ENCODE data around the gene ERGIC1.

The ERGIC1 gene

GRCh38 chr5:172866802-172867748 lies 33.0 kb downstream of the ERGIC1 start:
- no peak for DNase-seq (ENCODE audit: low read depth)

GRCh38 chr5:172867761-172868435 lies 33.8 kb downstream of the ERGIC1 start:
- DNase-seq (ENCODE audit: low read depth) = no peak

GRCh38 chr5:172868436-172868923 lies 34.4 kb downstream of the ERGIC1 start:
- DNase-seq (ENCODE audit: low read depth) = no peak

GRCh38 chr5:172868924-172869591 lies 35.0 kb downstream of the ERGIC1 start:
- DNase-seq (ENCODE audit: low read depth) = no peak

- DNase-seq (ENCODE audit: low read depth) = no peak
Measured at GRCh38 chr5:172869691-172870090, 35.6 kb downstream of the ERGIC1 start.

- no peak for DNase-seq (ENCODE audit: low read depth)
Measured at GRCh38 chr5:172870291-172870714, 36.3 kb downstream of the ERGIC1 start.

- DNase-seq (ENCODE audit: low read depth) = no peak
Measured at GRCh38 chr5:172870715-172871461, 36.8 kb downstream of the ERGIC1 start.

- DNase-seq (ENCODE audit: low read depth) = no peak
Measured at GRCh38 chr5:172871536-172871935, 37.5 kb downstream of the ERGIC1 start.

- no peak for DNase-seq (ENCODE audit: low read depth)
Measured at GRCh38 chr5:172871982-172872381, 37.9 kb downstream of the ERGIC1 start.

GRCh38 chr5:172872997-172873491 lies 39.0 kb downstream of the ERGIC1 start:
- DNase-seq (ENCODE audit: low read depth) = no peak

- DNase-seq (ENCODE audit: low read depth) = no peak
Measured at GRCh38 chr5:172873513-172873912, 39.5 kb downstream of the ERGIC1 start.

GRCh38 chr5:172874647-172875504 lies 40.8 kb downstream of the ERGIC1 start:
- no peak for DNase-seq (ENCODE audit: low read depth)

GRCh38 chr5:172875505-172876279 lies 41.6 kb downstream of the ERGIC1 start:
- DNase-seq (ENCODE audit: low read depth) = no peak

- DNase-seq (ENCODE audit: low read depth) = no peak
Measured at GRCh38 chr5:172876578-172876977, 42.5 kb downstream of the ERGIC1 start.

GRCh38 chr5:172877466-172878260 lies 43.6 kb downstream of the ERGIC1 start:
- no peak for DNase-seq (ENCODE audit: low read depth)

- no peak for DNase-seq (ENCODE audit: low read depth)
Measured at GRCh38 chr5:172878585-172878932, 44.5 kb downstream of the ERGIC1 start.

- no peak for DNase-seq (ENCODE audit: low read depth)
Measured at GRCh38 chr5:172878933-172879752, 45.1 kb downstream of the ERGIC1 start.

Measured in stimulated activated CD8-positive, alpha-beta memory T cell treated with anti-CD3 and anti-CD28 coated beads, Interleukin-12 subunit alpha, Interleukin-12 subunit beta, amount 100 ng/mL, for 1 hour (primary cell).